Measurements from ENCODE around the gene RNU7-1.

The RNU7-1 gene

DNA sequence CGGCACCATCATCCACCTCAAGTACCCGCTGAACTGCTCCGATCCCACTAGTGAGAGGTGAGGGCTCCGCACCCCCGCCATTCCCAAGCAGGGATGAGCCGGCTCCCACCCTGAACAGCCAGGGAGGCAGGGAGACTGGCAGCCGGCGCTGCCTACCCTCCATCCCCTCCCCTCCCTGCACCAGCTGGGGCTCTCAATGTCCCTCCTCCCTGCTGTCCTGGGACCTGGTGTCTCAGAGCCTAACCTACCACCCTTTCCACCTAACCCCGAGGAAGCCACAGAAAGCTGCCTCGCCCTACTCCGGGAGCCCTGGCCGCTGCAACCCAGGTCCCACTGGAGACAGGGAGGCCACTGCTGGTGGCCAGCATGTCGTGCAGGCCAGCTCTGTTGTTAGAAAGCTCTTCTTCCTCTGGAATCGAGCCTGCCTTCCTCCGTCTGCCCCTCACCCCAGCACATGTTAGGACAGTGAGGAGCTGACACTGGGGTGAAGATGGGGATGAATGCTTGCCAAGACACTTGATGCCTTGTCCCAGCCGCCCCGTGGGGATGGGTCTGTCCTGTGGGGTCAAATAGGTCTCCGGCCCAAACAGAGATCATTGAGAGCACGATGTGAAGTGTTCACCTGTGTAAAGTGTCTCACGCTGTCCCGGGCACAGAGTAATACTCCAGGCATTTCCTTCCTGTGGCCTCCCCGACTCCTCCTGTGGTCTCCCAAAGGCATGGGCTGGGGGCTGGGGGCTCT is 8.7 kb downstream of the RNU7-1 start:
- in situ Hi-C loops (cut with HindIII; ENCODE audit: low sequenced_read_pairs): no loop called here

DNA sequence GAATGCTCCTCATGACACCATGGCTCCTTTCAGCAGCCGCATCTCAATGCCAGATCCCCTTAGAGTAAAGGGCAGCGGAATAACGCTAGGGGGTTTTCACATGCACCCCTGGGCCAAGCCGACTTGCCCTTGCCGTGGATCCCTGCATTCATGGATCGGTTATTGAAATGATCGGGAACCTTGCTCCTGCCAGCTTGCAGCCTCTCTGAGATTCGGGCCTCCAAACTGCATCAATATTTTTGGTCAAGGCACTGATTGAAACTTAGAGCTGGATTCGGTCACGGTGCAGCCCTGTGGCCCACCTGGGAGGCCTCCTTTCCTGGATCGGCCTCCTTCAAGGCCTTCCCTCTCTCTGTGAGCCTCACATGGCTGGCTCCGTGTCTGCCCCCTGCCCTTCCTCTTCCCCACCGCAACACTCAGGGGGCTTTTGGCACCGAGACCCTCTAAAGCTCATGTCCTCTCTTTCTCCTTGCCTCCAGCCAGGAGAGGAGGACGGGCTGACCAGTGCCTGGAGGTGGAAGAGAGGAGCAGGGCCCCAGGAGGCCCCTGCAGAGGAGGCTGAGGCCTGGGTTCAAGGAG is 9.3 kb downstream of the RNU7-1 start:
- in situ Hi-C loops (cut with HindIII; ENCODE audit: low sequenced_read_pairs): no loop called here

DNA sequence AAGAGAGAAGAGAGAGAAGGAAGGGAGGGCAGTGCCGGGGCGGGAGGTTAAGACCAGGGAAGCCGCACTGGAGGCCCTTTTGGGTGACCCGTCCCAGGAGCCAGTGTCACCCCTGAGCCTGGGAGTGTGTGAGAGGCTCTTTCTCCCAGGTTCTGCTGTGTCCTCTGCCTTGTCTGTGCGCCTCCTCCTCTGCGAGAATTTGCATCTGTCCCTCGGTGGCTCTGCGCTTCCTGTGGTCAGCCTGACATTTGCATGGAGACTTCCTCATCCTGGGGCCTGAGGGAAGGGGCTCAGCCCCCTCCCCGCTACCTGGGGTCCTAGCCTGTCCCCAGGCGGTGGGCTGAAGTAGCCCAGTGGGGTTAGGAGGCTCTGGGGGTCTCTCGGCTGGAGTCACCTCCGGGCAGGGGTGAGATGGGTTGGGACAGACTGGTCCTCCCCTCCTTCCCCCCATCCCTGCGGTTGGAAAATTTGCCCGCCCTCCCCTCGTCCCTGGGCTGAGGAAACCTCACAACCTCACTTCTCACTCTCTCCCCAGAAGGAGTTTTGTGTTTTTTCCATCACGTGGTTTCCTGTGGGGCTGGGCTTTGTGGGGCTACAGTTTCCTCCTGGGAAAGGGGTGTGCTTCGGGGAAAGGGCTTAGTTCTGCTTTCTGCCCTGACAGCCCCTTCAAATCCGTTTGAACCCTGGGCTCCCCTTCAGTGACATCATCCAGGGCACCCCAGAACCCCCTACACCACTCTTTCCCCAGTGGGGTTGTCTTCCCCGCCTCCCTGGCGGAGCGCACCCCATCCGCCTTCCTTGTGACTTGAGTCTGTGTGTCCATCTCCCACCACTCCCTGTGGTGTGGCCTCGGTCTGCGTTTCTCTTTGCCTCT is 10.1 kb downstream of the RNU7-1 start:
- in situ Hi-C loops (cut with HindIII; ENCODE audit: low sequenced_read_pairs): no loop called here

DNA sequence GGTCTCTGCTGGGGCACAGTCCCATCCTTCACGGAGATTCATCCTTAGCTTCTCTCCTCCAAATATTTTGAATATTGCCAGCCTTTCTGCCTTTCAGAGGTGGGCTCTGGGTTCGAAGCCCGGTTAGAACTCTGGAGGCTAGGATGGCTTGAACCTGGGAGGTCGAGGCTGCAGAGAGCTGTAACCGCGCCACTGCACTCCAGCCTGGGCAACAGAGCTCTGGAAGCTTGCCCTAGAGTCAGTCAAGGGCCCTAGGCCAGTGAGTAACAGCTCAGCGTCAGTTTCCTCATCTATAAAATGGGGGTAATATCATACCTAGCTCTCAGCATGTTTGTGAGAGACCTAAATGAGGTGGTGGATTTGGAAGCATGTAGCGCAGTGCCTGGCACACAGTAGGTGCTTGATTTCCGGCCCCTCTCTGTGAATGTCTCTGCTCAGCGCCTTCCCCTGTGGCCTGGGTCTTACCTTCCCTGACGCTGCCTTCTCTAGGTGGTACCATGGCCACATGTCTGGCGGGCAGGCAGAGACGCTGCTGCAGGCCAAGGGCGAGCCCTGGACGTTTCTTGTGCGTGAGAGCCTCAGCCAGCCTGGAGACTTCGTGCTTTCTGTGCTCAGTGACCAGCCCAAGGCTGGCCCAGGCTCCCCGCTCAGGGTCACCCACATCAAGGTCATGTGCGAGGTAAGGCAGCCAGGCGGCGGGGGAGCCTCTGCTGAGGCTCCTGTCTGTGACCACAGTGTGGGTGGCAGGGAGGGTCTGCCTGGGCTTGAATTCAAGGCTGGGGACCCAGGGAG is 10.9 kb downstream of the RNU7-1 start:
- in situ Hi-C loops (cut with HindIII; ENCODE audit: low sequenced_read_pairs): no loop called here

DNA sequence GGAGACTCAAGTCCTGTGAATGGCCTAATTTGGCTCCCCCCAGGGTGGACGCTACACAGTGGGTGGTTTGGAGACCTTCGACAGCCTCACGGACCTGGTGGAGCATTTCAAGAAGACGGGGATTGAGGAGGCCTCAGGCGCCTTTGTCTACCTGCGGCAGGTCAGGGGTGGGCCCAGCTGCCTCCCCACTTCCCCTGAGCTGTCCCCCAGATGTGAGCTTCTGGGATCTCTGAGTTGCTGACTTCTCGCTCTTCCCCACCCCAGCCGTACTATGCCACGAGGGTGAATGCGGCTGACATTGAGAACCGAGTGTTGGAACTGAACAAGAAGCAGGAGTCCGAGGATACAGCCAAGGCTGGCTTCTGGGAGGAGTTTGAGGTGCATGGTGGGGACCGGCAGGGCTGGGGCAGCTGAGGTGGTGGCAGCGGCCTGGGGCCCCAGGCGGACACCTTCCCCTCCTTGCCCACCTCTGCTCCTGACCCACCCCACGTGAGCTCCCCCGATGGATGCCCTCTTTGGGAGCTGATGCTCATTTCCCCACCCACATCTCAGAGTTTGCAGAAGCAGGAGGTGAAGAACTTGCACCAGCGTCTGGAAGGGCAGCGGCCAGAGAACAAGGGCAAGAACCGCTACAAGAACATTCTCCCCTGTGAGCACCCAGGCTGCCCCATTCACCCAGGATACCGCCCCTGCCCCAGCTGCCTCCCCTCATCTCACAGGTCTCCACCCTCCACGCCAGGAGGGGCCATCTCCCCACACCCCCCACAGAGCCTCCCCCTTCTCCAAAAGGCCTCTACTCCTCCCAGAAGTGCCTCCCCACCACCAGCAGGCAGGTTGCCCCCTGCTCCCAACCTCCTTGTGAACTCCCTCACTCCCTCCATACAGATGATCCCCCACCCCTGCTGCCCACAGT is 11.7 kb downstream of the RNU7-1 start:
- in situ Hi-C loops (cut with HindIII; ENCODE audit: low sequenced_read_pairs): no loop called here

DNA sequence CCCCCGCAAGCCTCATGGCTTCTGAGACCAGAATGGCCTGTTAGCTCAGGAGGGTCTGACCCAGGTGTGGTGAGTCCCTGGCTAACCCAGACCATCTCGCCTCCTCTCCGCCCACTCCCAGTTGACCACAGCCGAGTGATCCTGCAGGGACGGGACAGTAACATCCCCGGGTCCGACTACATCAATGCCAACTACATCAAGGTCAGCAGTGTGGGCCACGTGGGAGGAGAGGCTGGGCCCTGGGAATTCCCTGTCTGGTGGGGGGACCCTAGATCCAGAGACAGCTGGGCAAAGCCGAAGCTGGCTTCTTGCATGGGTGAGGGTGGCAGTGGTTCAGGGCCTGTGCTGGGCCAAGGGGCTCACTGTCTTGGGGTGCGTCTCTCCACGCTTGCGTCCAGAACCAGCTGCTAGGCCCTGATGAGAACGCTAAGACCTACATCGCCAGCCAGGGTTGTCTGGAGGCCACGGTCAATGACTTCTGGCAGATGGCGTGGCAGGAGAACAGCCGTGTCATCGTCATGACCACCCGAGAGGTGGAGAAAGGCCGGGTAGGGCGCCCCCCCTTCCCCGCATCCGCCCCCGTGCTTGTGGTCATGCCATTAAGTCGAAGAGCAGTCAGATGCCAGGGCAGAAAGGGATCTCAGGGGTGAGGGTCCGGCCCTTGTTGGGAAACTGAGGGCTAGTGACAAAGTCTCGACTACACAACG is 12.6 kb downstream of the RNU7-1 start:
- in situ Hi-C loops (cut with HindIII; ENCODE audit: low sequenced_read_pairs): no loop called here

DNA sequence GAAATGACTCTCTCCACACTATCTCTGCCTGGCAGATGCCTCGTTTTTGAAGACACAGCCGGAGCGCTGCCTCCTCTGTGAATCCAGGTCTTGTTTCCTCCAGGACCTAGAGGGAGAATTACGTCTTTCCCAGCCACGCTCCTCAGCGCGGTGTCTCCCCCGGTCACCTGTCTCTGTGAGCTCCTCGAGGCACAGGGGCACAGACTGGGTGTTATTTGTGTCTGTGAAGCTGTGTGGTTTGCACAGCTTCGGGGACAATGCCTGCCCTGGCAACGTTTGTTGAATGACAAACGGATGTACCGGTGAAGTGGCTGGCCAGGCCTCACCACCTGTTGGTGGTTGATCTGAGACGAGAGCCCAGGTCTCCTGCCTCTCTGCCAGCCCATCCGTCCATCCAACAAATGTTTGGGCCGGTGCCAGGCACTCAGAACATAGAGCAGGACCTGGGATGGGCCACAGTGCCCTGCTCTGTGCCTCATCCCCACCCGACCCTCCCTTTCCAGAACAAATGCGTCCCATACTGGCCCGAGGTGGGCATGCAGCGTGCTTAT is 13.6 kb downstream of the RNU7-1 start:
- in situ Hi-C loops (cut with HindIII; ENCODE audit: low sequenced_read_pairs): no loop called here

DNA sequence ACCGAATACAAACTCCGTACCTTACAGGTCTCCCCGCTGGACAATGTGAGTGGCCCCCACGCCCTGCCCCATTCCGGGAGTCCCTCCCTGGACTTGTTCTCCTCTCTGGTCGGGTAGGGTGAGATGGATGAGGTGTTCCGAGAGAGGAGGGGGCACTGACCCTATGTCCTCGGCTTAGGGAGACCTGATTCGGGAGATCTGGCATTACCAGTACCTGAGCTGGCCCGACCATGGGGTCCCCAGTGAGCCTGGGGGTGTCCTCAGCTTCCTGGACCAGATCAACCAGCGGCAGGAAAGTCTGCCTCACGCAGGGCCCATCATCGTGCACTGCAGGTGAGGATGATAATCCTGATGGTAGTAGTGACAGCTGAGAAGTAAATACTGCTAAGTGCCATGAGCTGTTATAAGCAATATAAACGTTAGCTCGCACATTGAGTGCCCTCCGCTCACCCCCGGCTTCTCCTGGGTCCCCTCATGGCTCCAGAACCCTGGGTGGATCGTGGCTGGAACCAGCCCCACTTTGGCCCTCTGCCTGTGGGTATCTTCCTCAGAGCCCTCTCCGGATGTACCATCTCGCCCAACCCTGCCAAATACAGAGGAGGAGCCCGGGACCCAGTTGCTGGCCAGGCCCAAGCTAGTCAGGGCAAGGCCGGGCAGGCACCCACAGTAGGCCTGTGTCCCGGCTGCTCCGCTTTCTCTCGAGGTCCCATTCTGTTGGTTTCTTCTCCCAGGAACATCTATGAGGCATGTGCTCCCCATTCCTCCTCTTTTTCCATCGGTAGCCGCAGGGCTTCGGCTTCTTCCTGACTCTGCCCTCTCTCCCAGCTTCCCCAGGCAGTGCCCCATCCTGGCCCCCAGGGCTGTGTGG is 14.4 kb downstream of the RNU7-1 start:
- in situ Hi-C loops (cut with HindIII; ENCODE audit: low sequenced_read_pairs): no loop called here

DNA sequence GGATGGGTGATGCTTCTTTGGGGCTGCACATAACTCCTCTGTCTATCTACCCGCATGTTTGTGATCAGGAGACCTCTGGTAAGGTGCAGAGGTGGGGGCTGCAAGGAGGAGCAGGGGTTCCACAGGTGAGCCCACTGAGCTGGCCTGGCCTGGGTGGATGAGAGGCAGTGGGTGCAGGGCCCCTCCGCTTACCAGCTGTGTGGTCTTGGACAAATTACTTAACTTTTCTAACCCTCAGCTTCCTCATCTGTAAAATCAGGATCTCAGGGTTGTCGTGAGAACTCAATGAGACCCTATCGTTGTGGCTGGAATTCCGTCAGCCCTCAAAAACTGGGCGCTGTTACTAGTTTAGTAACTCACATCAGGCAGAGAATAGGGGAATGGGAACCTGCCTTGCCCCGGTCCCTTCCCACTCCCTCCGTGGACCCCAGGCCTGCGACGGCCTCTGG is 15.0 kb downstream of the RNU7-1 start:
- in situ Hi-C loops (cut with HindIII; ENCODE audit: low sequenced_read_pairs): no loop called here

DNA sequence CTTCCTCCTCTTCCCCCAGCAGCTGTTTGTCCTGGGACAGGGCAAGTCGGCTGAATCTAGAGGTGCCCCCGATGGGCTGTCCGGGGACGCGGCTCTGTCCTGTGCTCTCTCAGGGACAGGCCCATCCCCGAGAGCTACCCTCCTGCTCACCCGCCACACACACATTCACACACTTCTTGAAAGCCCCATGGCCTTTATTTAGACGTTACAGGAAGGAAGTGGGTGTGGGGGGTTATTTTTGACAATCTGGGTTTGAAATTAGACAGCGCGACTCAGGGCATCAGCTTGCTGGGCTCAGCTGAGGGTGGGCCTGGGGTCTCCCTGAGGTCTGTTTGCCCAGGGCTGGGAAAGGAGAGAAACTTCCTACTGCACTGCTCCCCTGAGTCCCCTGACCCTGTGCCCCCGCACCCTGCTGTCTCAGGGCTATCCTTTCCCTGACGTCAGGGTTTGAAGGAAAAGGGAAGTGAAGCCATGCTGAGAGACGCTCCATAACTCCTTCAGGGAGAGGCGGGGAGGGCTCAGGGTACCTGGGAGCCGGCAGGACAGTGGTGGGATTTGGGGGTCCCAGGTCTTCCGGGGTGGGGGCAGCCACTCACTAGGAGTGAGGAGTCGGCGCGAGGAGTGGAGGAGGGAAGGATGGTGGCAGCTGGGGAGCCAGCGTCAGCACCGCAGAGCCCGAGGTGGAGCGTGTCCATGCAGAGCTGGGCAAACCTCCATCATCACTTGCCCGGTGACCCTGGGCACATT is 15.6 kb downstream of the RNU7-1 start:
- in situ Hi-C loops (cut with HindIII; ENCODE audit: low sequenced_read_pairs): no loop called here

DNA sequence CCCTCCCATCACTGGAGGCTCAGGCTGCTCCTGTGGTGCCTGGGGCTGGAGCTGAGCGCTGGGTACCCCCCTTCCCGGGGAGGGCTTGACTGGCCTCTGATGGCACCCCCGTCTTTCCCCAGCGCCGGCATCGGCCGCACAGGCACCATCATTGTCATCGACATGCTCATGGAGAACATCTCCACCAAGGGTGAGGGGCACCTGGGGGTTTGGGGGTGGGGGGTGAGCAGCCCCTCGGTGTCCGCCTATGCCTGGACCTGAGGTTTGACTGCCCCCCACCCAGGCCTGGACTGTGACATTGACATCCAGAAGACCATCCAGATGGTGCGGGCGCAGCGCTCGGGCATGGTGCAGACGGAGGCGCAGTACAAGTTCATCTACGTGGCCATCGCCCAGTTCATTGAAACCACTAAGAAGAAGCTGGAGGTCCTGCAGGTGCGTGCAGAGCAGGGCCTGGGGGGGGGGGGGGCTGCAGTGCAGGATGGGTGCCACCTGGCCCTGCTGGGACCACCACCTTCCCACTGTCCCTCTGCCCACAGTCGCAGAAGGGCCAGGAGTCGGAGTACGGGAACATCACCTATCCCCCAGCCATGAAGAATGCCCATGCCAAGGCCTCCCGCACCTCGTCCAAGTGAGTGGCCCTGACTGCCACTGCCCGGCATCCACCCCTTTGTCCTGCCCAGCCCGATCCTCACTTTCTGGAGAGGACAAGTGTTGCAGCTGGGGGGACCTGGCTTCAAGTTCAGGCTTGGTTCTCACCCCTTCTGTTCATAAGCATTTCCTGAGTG is 16.4 kb downstream of the RNU7-1 start:
- in situ Hi-C loops (cut with HindIII; ENCODE audit: low sequenced_read_pairs): no loop called here

DNA sequence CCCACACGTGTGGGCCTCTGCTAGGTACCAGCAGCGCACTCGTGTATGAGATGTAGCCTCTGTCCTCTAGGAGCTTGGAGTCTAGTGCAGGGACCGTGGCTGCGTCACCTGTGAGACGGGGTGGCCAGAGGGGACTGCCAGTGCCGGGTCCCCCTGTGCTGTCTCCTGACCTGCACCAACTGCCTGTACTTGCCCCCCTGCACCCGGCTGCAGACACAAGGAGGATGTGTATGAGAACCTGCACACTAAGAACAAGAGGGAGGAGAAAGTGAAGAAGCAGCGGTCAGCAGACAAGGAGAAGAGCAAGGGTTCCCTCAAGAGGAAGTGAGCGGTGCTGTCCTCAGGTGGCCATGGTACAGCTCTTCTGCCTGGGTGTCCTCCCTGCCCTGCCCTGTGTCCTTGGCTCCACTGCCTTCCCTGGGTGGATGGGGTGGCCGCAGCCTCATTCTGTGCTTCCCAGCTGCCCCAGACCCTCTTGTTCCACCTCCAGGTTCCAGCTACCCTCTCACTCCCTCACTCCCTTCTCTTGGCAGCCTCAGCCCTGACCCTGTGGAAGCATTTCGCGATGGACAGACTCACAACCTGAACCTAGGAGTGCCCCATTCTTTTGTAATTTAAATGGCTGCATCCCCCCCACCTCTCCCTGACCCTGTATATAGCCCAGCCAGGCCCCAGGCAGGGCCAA is 17.1 kb downstream of the RNU7-1 start:
- in situ Hi-C loops (cut with HindIII; ENCODE audit: low sequenced_read_pairs): no loop called here

DNA sequence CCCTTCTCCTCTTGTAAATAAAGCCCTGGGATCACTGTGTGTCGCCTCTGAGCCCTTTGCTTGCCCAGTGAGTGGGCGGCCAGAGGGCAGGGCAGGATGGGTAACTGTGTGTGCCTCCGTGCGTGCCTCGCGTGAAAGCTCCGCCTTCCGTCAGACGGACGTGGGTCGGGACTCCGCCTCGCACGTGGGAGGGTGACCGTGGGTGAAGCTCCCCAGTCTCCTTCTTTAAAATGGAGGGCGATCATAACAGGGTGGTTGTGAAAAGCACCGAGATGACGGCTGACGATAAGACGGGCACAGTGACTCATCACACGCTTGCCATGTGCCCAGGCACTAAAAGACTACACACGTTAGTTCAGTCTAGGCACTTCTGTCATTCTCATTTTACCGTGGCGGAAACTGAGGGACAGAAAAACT is 17.7 kb downstream of the RNU7-1 start:
- in situ Hi-C loops (cut with HindIII; ENCODE audit: low sequenced_read_pairs): no loop called here

DNA sequence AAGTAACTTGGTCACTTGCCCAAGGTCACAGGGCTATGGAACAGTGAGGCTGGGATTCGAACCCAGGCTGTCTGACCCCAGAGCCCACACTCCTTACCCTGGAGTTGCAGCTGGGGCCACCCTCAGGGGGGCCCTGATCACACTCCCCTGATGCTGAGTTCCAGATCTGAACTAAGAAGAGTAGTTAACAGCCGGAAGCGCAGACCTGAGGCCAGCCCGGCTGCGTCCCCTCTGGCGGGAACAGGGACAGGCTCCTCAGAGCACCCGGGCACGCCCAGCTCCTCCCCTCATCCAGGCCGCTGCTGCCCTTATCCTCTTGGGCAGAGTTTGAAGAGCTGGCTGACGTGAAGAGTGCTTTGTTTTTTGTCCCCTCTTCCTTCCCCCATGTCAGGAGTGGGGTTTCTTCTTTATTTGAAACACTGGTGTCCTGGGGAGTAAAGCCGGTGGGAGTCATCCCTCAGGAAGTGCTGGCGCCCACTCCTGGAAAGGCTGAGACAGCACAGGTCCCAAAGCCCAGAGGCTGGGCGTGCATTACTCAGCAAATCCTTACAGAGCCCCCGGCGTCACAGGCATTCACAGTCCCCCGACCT is 18.2 kb downstream of the RNU7-1 start:
- in situ Hi-C loops (cut with HindIII; ENCODE audit: low sequenced_read_pairs): no loop called here

DNA sequence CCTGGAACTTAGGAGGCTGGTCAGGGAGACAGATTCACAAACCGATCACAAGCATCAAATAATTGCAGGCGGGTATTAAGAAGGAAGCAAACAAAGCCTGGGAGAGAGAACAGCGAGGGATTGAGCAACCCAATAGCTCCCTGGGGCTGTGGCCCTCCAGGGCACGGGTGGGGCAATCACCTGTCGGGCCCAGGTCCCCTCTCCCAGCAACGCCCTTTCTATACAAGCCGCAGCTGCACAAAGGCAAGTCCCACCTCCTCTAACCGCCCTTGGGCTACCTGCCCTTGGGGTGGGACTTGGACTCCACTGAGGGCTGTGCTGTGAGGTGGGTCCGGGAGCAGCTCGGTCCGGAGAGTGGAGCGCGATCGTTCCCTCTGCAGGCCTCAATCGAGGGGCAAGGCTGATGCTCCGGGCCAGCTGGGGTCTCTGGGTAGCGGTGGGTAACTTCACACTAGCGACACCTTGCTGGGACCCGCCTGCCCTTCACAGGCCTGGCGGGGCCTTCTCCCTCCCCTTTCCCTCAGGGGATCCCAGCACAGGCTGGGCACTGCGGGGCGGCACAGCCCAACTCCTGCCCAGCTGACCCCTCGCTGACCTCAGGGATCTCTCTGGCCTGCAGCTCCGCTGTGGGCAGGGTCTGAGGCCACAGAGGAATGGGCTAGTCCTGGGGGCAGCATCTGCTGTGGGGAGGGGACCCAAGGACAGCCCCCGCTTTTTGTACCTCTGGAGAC is 18.8 kb downstream of the RNU7-1 start:
- in situ Hi-C loops (cut with HindIII; ENCODE audit: low sequenced_read_pairs): no loop called here
